ENCODE data around the gene MED31.

DNA sequence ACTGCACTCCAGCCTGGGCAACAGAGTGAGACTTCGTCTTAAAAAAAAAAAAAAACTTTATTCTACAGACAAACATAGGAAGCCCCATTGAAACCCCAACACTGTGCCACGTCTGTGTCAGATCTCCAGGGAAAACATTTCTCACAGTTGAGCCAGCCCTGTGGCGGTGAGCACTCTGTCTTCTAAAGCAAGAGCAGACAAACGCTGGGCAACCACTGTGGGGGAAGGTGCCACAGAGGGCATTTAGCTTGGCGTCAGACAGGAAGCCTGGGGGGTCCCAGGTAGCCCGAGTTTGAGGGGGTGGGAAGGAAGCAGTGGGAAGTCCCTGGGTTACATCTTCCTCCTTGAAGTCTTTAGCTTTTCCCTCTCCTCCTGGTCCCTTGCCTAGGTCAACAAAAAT, 16.1 kb upstream of the MED31 start:
- TF ChIP-seq FOS (IDR thresholded peaks at IDR 0.05; ENCODE audit: low read depth, low read length) = no peak
- TF ChIP-seq CTCF (conservative IDR thresholded peaks at IDR 0.05; ENCODE audit: low read depth, low read length) = no peak
- no peak for TF ChIP-seq RFX5 (IDR thresholded peaks at IDR 0.05; ENCODE audit: low read depth, low read length)
- TF ChIP-seq POLR2A (IDR thresholded peaks at IDR 0.05; ENCODE audit: low read depth, low read length) = no peak
- no peak for TF ChIP-seq RCOR1 (IDR thresholded peaks at IDR 0.05; ENCODE audit: insufficient replicate concordance, low read length)
- no peak for TF ChIP-seq BHLHE40 (IDR thresholded peaks at IDR 0.05; ENCODE audit: low read depth, low read length)
- TF ChIP-seq, protein P1, sequence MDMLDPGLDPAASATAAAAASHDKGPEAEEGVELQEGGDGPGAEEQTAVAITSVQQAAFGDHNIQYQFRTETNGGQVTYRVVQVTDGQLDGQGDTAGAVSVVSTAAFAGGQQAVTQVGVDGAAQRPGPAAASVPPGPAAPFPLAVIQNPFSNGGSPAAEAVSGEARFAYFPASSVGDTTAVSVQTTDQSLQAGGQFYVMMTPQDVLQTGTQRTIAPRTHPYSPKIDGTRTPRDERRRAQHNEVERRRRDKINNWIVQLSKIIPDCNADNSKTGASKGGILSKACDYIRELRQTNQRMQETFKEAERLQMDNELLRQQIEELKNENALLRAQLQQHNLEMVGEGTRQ (IDR thresholded peaks at IDR 0.05; ENCODE audit: low read depth, low read length) = no peak
